Spinal cord (tissue), 10 donors: Measurements from ENCODE around the gene ATN1. TPM values are rescaled to one million over a fixed set of nuclear protein-coding genes. Genes with fewer than 3 reads are reported as not detected.

Source experiments
- DNase-seq, 6 donors: peaks; one replicate each; pipeline versions ENCODE4 v3.0.0 to v3.0.0-alpha.2; 2013 to 2015; ENCODE audit warnings: low spot score in 6 of 6, low read depth in 4 of 6
- H3K27ac ChIP-seq: one replicate; pipeline ENCODE4 v1.5.1; 2013; ENCODE audit warnings: low read depth, low read length, control low read depth
- H3K27me3 ChIP-seq: one replicate; pipeline ENCODE4 v1.6.1; 2013; ENCODE audit warnings: low read length; ENCODE audit not compliant: control insufficient read depth, insufficient read depth
- H3K36me3 ChIP-seq: one replicate; pipeline ENCODE4 v1.6.1; 2013; ENCODE audit warnings: low read length; ENCODE audit not compliant: control insufficient read depth, insufficient read depth
- H3K4me1 ChIP-seq: one replicate; pipeline ENCODE4 v1.6.1; 2013; ENCODE audit warnings: low read length; ENCODE audit not compliant: control insufficient read depth, insufficient read depth
- H3K4me3 ChIP-seq: one replicate; pipeline ENCODE4 v1.5.1; 2013; ENCODE audit warnings: low read depth, low read length, control low read depth
- H3K9me3 ChIP-seq: one replicate; pipeline ENCODE4 v1.6.1; 2013; ENCODE audit warnings: low read length; ENCODE audit not compliant: control insufficient read depth, insufficient read depth
- WGBS: methylation state at CpG from one replicate; pipeline ENCODE4 v1.1.5; 2013; ENCODE audit warnings: missing lambda C conversion rate; ENCODE audit not compliant: insufficient coverage; 5-methylcytosine and 5-hydroxymethylcytosine counted together
- polyA plus RNA-seq, 2 donors: library from polyadenylated mRNA; unstranded; fragments of 120-200 nt; gene quantifications; one replicate each; pipeline ENCODE4 v1.2.1, GENCODE V29; 2013; ENCODE audit not compliant: insufficient read length in 2 of 2
- total RNA-seq, 2 donors: library from RNA; depleted of rRNA in 1 of 2; stranded (reverse); fragments of 120-200 nt in 1 of 2; fragments of >200 nt in 1 of 2; gene quantifications; one replicate each; pipeline versions ENCODE4 v1.2.3 to v1.2.4, GENCODE V29; 2013 to 2014
- donor health status: healthy.

The ATN1 gene
- total and polyA plus RNA-seq, 4 donors, result 23.1 to 228 (median 117) TPM

GRCh38 chr12:6974180-6974579 is 46.4 kb downstream of the ATN1 start:
- Histone ChIP-seq H3K36me3 (peaks cover 54% of the 10 kb centered on the region), H3K27me3 (no peaks in the 10 kb centered on the region), H3K27ac (no peak overlapping the region), H3K4me3 (no peak overlapping the region), H3K9me3 (no peaks in the 10 kb centered on the region), H3K4me1 (peaks cover 15% of the 10 kb centered on the region)
- 100% methylated on average over 2 of the region's 6 CpGs for WGBS
- DNase-seq, result no peak

GRCh38 chr12:6975297-6976032 is 47.7 kb downstream of the ATN1 start:
- no peak for DNase-seq
- peaks cover 64% of the 10 kb centered on the region for H3K36me3 ChIP-seq
- peaks cover 3% of the 10 kb centered on the region for H3K4me1 ChIP-seq
- 80% methylated on average over 1 of the region's 2 CpGs for WGBS
- no peak overlapping the region for H3K27ac ChIP-seq
- H3K27me3 ChIP-seq, result no peaks in the 10 kb centered on the region
- H3K9me3 ChIP-seq, result no peaks in the 10 kb centered on the region
- H3K4me3 ChIP-seq, result no peak overlapping the region

GRCh38 chr12:6977653-6978052 is 49.9 kb downstream of the ATN1 start:
- H3K4me3 ChIP-seq, result no peak overlapping the region
- H3K9me3 ChIP-seq, result no peaks in the 10 kb centered on the region
- H3K4me1 ChIP-seq, result no peaks in the 10 kb centered on the region
- H3K36me3 ChIP-seq, result peaks cover 79% of the 10 kb centered on the region
- no peaks in the 10 kb centered on the region for H3K27me3 ChIP-seq
- no peak for DNase-seq
- no peak overlapping the region for H3K27ac ChIP-seq
- WGBS, result 90% methylated on average over 10 of the region's 10 CpGs

GRCh38 chr12:6978188-6978587 is 50.4 kb downstream of the ATN1 start:
- DNase-seq, result no peak
- Histone ChIP-seq H3K4me3 (no peak overlapping the region), H3K27ac (no peak overlapping the region), H3K27me3 (no peaks in the 10 kb centered on the region), H3K9me3 (no peaks in the 10 kb centered on the region), H3K36me3 (peaks cover 77% of the 10 kb centered on the region), H3K4me1 (no peaks in the 10 kb centered on the region)
- WGBS, result 90% methylated on average over 6 of the region's 6 CpGs

DNA sequence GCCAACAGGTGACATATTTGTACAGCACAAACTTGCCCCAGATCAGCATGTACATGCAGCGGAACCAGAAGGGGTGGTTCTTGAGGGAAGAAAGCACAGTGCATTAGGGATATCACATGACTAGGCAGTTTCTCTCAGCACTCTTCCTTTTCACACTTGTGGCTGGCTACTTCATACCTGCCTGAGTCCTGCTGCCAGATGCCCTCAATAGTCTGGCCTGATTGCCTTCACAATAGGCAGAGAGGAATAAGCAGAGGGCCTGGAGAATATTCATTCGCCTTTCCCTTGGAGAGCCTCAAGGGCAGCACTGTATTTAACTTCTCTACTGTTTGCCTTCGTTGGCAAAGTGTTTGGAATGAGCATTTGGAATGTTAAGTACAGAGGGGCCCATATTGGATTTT is 50.9 kb downstream of the ATN1 start:
- no peaks in the 10 kb centered on the region for H3K4me1 ChIP-seq
- DNase-seq, result no peak
- H3K27ac ChIP-seq, result no peak overlapping the region
- H3K9me3 ChIP-seq, result no peaks in the 10 kb centered on the region
- H3K36me3 ChIP-seq, result peaks cover 76% of the 10 kb centered on the region
- 73% methylated on average over 3 of the region's 3 CpGs for WGBS
- no peaks in the 10 kb centered on the region for H3K27me3 ChIP-seq
- no peak overlapping the region for H3K4me3 ChIP-seq

- 94% methylated on average over 6 of the region's 6 CpGs for WGBS
- Histone ChIP-seq H3K27ac (no peak overlapping the region), H3K27me3 (no peaks in the 10 kb centered on the region), H3K36me3 (peaks cover 72% of the 10 kb centered on the region), H3K9me3 (no peaks in the 10 kb centered on the region), H3K4me1 (no peaks in the 10 kb centered on the region), H3K4me3 (no peak overlapping the region)
- DNase-seq, result no peak
These were observed 51.3 kb downstream of the ATN1 start for GRCh38 chr12:6979021-6979420.

DNA sequence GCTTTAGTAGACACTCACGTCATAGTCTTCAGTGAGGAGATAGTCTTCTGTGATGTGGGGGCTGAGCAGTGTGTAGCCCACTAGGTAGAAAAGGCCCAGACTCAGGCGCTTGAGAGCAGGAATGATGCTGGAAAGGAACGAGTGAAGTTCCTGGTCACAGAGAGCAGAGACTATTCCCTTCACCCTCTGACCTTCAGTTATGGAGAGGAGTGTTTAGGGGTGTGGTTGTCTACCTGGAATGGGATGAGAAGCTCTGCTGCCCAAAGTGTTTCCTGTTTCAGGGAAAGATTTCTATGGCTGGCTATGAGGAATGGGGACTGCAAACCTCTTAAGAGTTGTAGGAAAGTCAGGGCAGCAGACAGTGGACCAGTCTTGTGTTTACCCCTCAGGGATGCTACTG is 51.7 kb downstream of the ATN1 start:
- peaks cover 69% of the 10 kb centered on the region for H3K36me3 ChIP-seq
- no peak overlapping the region for H3K4me3 ChIP-seq
- no peak for DNase-seq
- WGBS, result 78% methylated on average over 1 of the region's 3 CpGs
- no peak overlapping the region for H3K27ac ChIP-seq
- no peaks in the 10 kb centered on the region for H3K9me3 ChIP-seq
- no peaks in the 10 kb centered on the region for H3K4me1 ChIP-seq
- no peaks in the 10 kb centered on the region for H3K27me3 ChIP-seq

GRCh38 chr12:6980075-6980474 is 52.3 kb downstream of the ATN1 start:
- Histone ChIP-seq H3K27ac (no peak overlapping the region), H3K36me3 (peaks cover 68% of the 10 kb centered on the region), H3K27me3 (no peaks in the 10 kb centered on the region), H3K4me3 (no peak overlapping the region), H3K4me1 (no peaks in the 10 kb centered on the region), H3K9me3 (no peaks in the 10 kb centered on the region)
- no peak for DNase-seq
- WGBS, result 96% methylated on average over 4 of the region's 4 CpGs

- no peaks in the 10 kb centered on the region for H3K4me1 ChIP-seq
- no peak overlapping the region for H3K27ac ChIP-seq
- no peak overlapping the region for H3K4me3 ChIP-seq
- peaks cover 63% of the 10 kb centered on the region for H3K36me3 ChIP-seq
- no peaks in the 10 kb centered on the region for H3K9me3 ChIP-seq
- no peaks in the 10 kb centered on the region for H3K27me3 ChIP-seq
- DNase-seq, result no peak
These were observed 53.0 kb downstream of the ATN1 start for GRCh38 chr12:6980740-6981139.
